K562 (cell line): Measurements from ENCODE around the gene RESF1. TPM values are rescaled to one million over a fixed set of nuclear protein-coding genes. Genes with fewer than 3 reads are reported as not detected.

Source experiments
- ATAC-seq: fragments of 200-7000 bp; cut with Tn5 transposase; 3 replicates; pipeline ENCODE4 v1.9.1; 2020; ENCODE audit warnings: moderate library complexity
- BruUV-seq: library from RNA; stranded (reverse); fragments of 400-500 nt; replicated peaks from 2 replicates; lab custom pipeline; 2021; lab: Mats Ljungman, UMichigan
- CTCF ChIA-PET: fragments of 300-600 bp; formaldehyde crosslinking; extraction: SDS; loops from one replicate; lab custom pipeline; 2021; ENCODE audit warnings: low intra/inter-chr PET ratio; lab: Yijun Ruan, JAX
- POLR2A ChIA-PET: fragments of 300-600, 350-650 bp; sonication (Branson Sonifier 250); formaldehyde crosslinking; extraction: SDS; loops from one replicate; lab custom pipeline; 2021; ENCODE audit warnings: antibody characterized with exemption, inconsistent platforms; lab: Yijun Ruan, JAX
- DNase-seq, 4 experiments: peaks; one replicate each; pipeline versions ENCODE4 v3.0.0 to v3.0.0-alpha.2; 2011 to 2018; ENCODE audit warnings: low spot score in 3 of 4, mixed read lengths in 3 of 4; ENCODE audit errors: extremely low read depth in 1 of 4
- FAIRE-seq: peaks from 2 replicates; lab custom pipeline; 2011; peaks lifted over from hg19 to GRCh38; lab: Jason Lieb, UNC
- H2AFZ ChIP-seq: 2 replicates; pipeline ENCODE4 v1.6.0; 2011; ENCODE audit warnings: low read depth, low read length, control low read depth, inconsistent platforms
- H3K27ac ChIP-seq: fragments of 200-600 bp; 3 replicates; pipeline ENCODE4 v1.8.0; 2011; ENCODE audit warnings: low read depth, mild to moderate bottlenecking, control low read depth, inconsistent platforms, low read length, moderate library complexity, mixed read lengths; ENCODE audit errors: extremely low read depth
- H3K27me3 ChIP-seq, 2 experiments: fragments of 300-600 bp in 1 of 2; 2 replicates in 1 of 2; 3 replicates in 1 of 2; pipeline versions ENCODE4 v1.6.0 to v1.8.0; 2011; ENCODE audit warnings: inconsistent platforms in 2 of 2, low read length in 2 of 2, mild to moderate bottlenecking in 1 of 2, mixed read lengths in 1 of 2, moderate library complexity in 1 of 2; ENCODE audit not compliant: control insufficient read depth in 2 of 2, insufficient read depth in 2 of 2
- H3K36me3 ChIP-seq: fragments of 300-600 bp; 3 replicates; pipeline ENCODE4 v1.8.0; 2011; ENCODE audit warnings: mild to moderate bottlenecking, low read length, inconsistent platforms; ENCODE audit not compliant: control insufficient read depth, insufficient read depth
- H3K4me1 ChIP-seq, 2 experiments: fragments of 200-600 bp in 1 of 2; replicated peaks in 1 of 2; 2 replicates in 1 of 2; 3 replicates in 1 of 2; pipeline versions ENCODE4 v1.5.1 to v1.8.0; 2011; ENCODE audit warnings: inconsistent platforms in 2 of 2, low read length in 2 of 2, mild to moderate bottlenecking in 1 of 2, mixed read lengths in 1 of 2, moderate library complexity in 1 of 2; ENCODE audit not compliant: control insufficient read depth in 2 of 2, insufficient read depth in 2 of 2
- H3K4me2 ChIP-seq: 2 replicates; pipeline ENCODE4 v1.6.1; 2011; ENCODE audit warnings: low read length, control low read depth, inconsistent platforms, mixed read lengths; ENCODE audit not compliant: insufficient read depth
- H3K4me3 ChIP-seq: fragments of 200-600 bp; sonication (generic), shearing (Covaris generic); 2 replicates; pipeline ENCODE4 v1.5.1; 2016; ENCODE audit warnings: control low read depth, inconsistent platforms
- H3K79me2 ChIP-seq: fragments of 200-600 bp; 3 replicates; pipeline ENCODE4 v1.8.0; 2011; ENCODE audit warnings: low read length, inconsistent platforms; ENCODE audit not compliant: control insufficient read depth, insufficient read depth
- H3K9ac ChIP-seq, 2 experiments: 2 replicates each; pipeline versions ENCODE4 v1.6.0 to v1.6.1; 2011; ENCODE audit warnings: low read depth in 2 of 2, low read length in 2 of 2, control low read depth in 1 of 2, inconsistent platforms in 1 of 2, mild to moderate bottlenecking in 1 of 2, mixed read lengths in 1 of 2; ENCODE audit not compliant: insufficient read depth in 1 of 2
- H3K9me1 ChIP-seq: one replicate; pipeline ENCODE4 v1.6.0; 2011; ENCODE audit warnings: inconsistent platforms, mild to moderate bottlenecking, low read length, moderate library complexity; ENCODE audit not compliant: control insufficient read depth, insufficient read depth
- H3K9me3 ChIP-seq: replicated peaks from 2 replicates; pipeline ENCODE4 v1.5.1; 2011; ENCODE audit warnings: low read depth, low read length, inconsistent platforms; ENCODE audit not compliant: control insufficient read depth, insufficient read depth
- H4K20me1 ChIP-seq: replicated peaks from 2 replicates; pipeline ENCODE4 v1.6.1; 2011; ENCODE audit warnings: low read length, inconsistent platforms, mixed read lengths; ENCODE audit not compliant: control insufficient read depth, insufficient read depth
- ATF7 ChIP-seq: fragments of 450-650 bp; IDR thresholded peaks from 2 replicates; pipeline ENCODE4 v1.7.1; 2014; ENCODE audit warnings: mild to moderate bottlenecking, moderate library complexity
- CHD1 ChIP-seq: fragments of 200-600 bp; sonication (generic); IDR thresholded peaks from one replicate; pipeline ENCODE4 v1.6.1; 2012; ENCODE audit warnings: mild to moderate bottlenecking, moderate library complexity, low read length, inconsistent platforms
- CREM ChIP-seq: IDR thresholded peaks from 2 replicates; pipeline ENCODE4 v1.6.1; 2014; ENCODE audit warnings: antibody characterized with exemption, low read depth
- GABPA ChIP-seq: fragments of 200-800 bp; sonication (Bioruptor generic); conservative IDR thresholded peaks from 2 replicates; pipeline ENCODE4 v1.6.1; 2016; ENCODE audit warnings: low read depth, missing genetic modification characterization, missing compliant biosample characterization
- KAT7 ChIP-seq: sonication (generic); formaldehyde crosslinking; IDR thresholded peaks from 2 replicates; pipeline ENCODE4 v1.8.0; 2022; ENCODE audit warnings: missing genetic modification reagents, mild to moderate bottlenecking, borderline replicate concordance
- MEF2A ChIP-seq: IDR thresholded peaks from 2 replicates; pipeline ENCODE4 v1.6.1; 2011; ENCODE audit warnings: low read depth, mild to moderate bottlenecking, low read length, moderate library complexity; ENCODE audit not compliant: control insufficient read depth
- MLX ChIP-seq, 2 experiments: fragments of 450-650 bp in 1 of 2; sonication (generic) in 1 of 2; formaldehyde crosslinking; conservative IDR thresholded peaks; 2 replicates each; pipeline versions ENCODE4 v1.4.0 to v1.8.1; 2020 to 2022; ENCODE audit warnings: mild to moderate bottlenecking in 1 of 2, missing genetic modification reagents in 1 of 2
- NONO ChIP-seq, 2 experiments: fragments of 200-400 bp in 1 of 2; fragments of 450-650 bp in 1 of 2; formaldehyde crosslinking in 1 of 2; IDR thresholded peaks; 2 replicates each; pipeline ENCODE4 v1.6.1; 2017; ENCODE audit warnings: low read depth in 2 of 2, mild to moderate bottlenecking in 2 of 2, moderate library complexity in 2 of 2, low read length in 1 of 2
- NR0B1 ChIP-seq: fragments of 450-650 bp; IDR thresholded peaks from one replicate; pipeline ENCODE4 v1.6.1; 2018; ENCODE audit warnings: mild to moderate bottlenecking, moderate library complexity; ENCODE audit not compliant: partially characterized antibody
- SREBF1 ChIP-seq: fragments of 150-350 bp; IDR thresholded peaks from 2 replicates; pipeline ENCODE4 v1.6.1; 2014; ENCODE audit warnings: antibody characterized with exemption, low read depth, low read length, borderline replicate concordance
- XRCC3 ChIP-seq: fragments of 450-650 bp; IDR thresholded peaks from 2 replicates; pipeline ENCODE4 v1.6.1; 2017; ENCODE audit warnings: mild to moderate bottlenecking, moderate library complexity
- ZFX ChIP-seq: sonication (generic); formaldehyde crosslinking; IDR thresholded peaks from 2 replicates; pipeline ENCODE4 v1.8.0; 2022; ENCODE audit warnings: mild to moderate bottlenecking, missing genetic modification reagents, moderate library complexity
- ZNF3 ChIP-seq: fragments of 250-450 bp; sonication (Bioruptor Pico); IDR thresholded peaks from 2 replicates; pipeline ENCODE4 v1.5.0; 2021; ENCODE audit warnings: mild to moderate bottlenecking, moderate library complexity
- ZNF699 ChIP-seq: fragments of 250-450 bp; sonication (Bioruptor Pico); IDR thresholded peaks from 2 replicates; pipeline ENCODE4 v1.8.0; 2021; ENCODE audit warnings: mild to moderate bottlenecking, moderate library complexity; ENCODE audit not compliant: insufficient replicate concordance
- ZNF766 ChIP-seq: fragments of 200-800 bp; sonication (Bioruptor generic); conservative IDR thresholded peaks from 2 replicates; pipeline ENCODE4 v1.6.1; 2016; ENCODE audit warnings: missing genetic modification characterization, missing compliant biosample characterization
- ZNF785 ChIP-seq: fragments of 250-450 bp; sonication (Bioruptor Pico); IDR thresholded peaks from 2 replicates; pipeline ENCODE4 v1.4.0; 2020; ENCODE audit warnings: mild to moderate bottlenecking
- WGBS: fragments of 100-300 bp; shearing (Covaris generic); methylation state at CpG from one replicate; pipeline ENCODE4 v1.1.6; 2016; ENCODE audit warnings: low coverage, mixed read lengths; ENCODE audit not compliant: insufficient coverage; ENCODE audit errors: missing lambda C conversion rate; 5-methylcytosine and 5-hydroxymethylcytosine counted together
- in situ Hi-C: fragments of 300-500 bp; cut with MboI; formaldehyde crosslinking; loops from 4 replicates; pipeline ENCODE4 v1.15.0; 2018; ENCODE audit warnings: inconsistent platforms, mixed read lengths
- intact Hi-C: fragments of 100-400 bp; cut with micrococcal nuclease; formaldehyde crosslinking; loops from 2 replicates; pipeline ENCODE4 v1.14.2; 2022
- polyA plus RNA-seq, 8 experiments: library from polyadenylated mRNA; depleted of rRNA in 4 of 8; stranded (reverse) in 5 of 8; unstranded in 3 of 8; fragments of >200 nt; fragmentation: Nextera tagmentation in 2 of 8; fragmentation: Illumina TruSeq in 1 of 8; extraction: Ambion mirVana in 2 of 8; extraction: Trizol in 1 of 8; gene quantifications; 2 replicates each; pipeline versions ENCODE4 v1.2.1 to v1.2.3, GENCODE V29; 2011 to 2014; ENCODE audit warnings: inconsistent platforms in 1 of 8, missing spikeins in 1 of 8
- total RNA-seq, 7 experiments: library from RNA; depleted of rRNA in 6 of 7; stranded (reverse); fragments of >200 nt in 6 of 7; fragmentation: Illumina TruSeq in 2 of 7; extraction: Trizol in 2 of 7; gene quantifications; 2 replicates each; pipeline versions ENCODE4 v1.2.1 to v1.2.3, GENCODE V29; 2011 to 2021; ENCODE audit warnings: low replicate concordance in 1 of 7

RESF1 gene
- total and polyA plus RNA-seq, 9 of the 15 experiments (the other 6 are each of a cell fraction or from before 2014, with no cell fraction given), result 21.5 to 121 (median 53.6) TPM

GRCh38 chr12:31959701-31960391 lies 631 bp downstream of the RESF1 start (continued):
- TF ChIP-seq KAT7 (CRISPR knock-in tag) (peak; percentile 29; the same call in 1 of the 2 replicates), CREM (peak; percentile 48; the same call in 1 of the 2 replicates), ATF7 (no peak), MEF2A (no peak), NONO (IDR thresholded peaks at IDR 0.05; ENCODE audit: low read depth in 2 of 2, low read length in 1 of 2) (peak in 1 of 2 experiments; percentile 87; a peak in 2 of 4 replicates), ZNF766 (CRISPR knock-in tag) (0 out of 2 replicates have a peak, but pooled peaks have one; percentile 22), ZFX (CRISPR knock-in tag) (peak; percentile 55), CHD1 (peak; percentile 57), ZNF699 (CRISPR knock-in tag) (no peak)

GRCh38 chr12:31961137-31961536 lies 1.9 kb downstream of the RESF1 start:
- Histone ChIP-seq H3K27me3 (no peaks in the 10 kb centered on the region), H4K20me1 (no peaks in the 10 kb centered on the region), H3K9me3 (0 out of 2 replicates have a peak, but pooled peaks cover 10% of the 10 kb centered on the region), H3K9ac (peak overlapping the region in 1 of 2 experiments; percentile 75; a peak in 2 of 4 replicates), H3K36me3 (peaks cover 55% of the 10 kb centered on the region), H3K4me2 (peak overlapping the region; percentile 88), H3K4me1 (peaks cover 17 to 18% of the 10 kb centered on the region in 2 experiments; a peak in 4 of 5 replicates), H3K4me3 (peak overlapping the region; percentile 62; the same call in 1 of the 2 replicates), H2AFZ (no peak overlapping the region), H3K79me2 (peaks cover 76% of the 10 kb centered on the region), H3K9me1 (no peaks in the 10 kb centered on the region), H3K27ac (no peak overlapping the region; the same call in 2 of the 3 replicates)
- in situ Hi-C loops, result no loop called here
- FAIRE-seq, result peak; percentile 70
- no TSS peak for BruUV-seq
- intact Hi-C loops, result loop anchor here (10.0 kb wide), 1 partner anchor 306 kb away; the partner anchor contains the start of gene ETFBKMT
- no peak for DNase-seq
- no peak for ATAC-seq
- WGBS, result 48% methylated on average over 2 of the region's 2 CpGs
- POLR2A ChIA-PET, result interaction anchor here (1.3 kb wide), 2 partner anchors 19 to 91 kb away, joined by 4 read pairs; no protein-coding TSS in a partner anchor
- CTCF ChIA-PET, result no interaction called here
- TF ChIP-seq ZNF3 (CRISPR knock-in tag) (no peak), KAT7 (CRISPR knock-in tag) (no peak), ZNF785 (no peak), MLX (CRISPR knock-in tag; conservative IDR thresholded peaks at IDR 0.05) (no peak), GABPA (tag) (no peak), XRCC3 (no peak), NR0B1 (no peak), SREBF1 (no peak)
